ENCODE data around the gene SPRR5. TPM values are rescaled to one million over a fixed set of nuclear protein-coding genes. Genes with fewer than 3 reads are reported as not detected.

The SPRR5 gene
- total and polyA plus RNA-seq, 2 donors (not counting 1 experiment from before 2014, with no cell fraction given), result not detected

DNA sequence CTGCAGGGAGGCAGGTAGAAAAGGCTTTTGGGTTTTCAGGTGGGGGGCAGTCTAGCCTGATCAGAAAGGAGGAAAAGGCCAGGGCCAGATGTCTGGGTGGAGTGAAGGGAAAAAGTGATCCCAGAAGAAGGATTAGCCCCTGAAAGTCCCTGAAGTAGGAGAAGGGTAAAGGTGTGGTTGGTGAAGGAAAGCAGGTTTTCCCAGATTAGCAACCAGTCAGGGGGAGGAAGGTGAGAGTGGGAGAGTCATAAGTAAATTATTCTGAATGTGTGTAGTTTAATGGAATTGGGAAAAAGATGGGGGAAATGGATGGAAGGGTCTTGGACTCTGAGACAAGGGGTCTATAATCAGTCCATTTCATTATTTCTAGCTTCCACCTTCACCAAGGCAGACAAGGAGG is 36.2 kb downstream of the SPRR5 start:
- no peak overlapping the region for H3K4me3 ChIP-seq (replicated peaks in 1 of 4; ENCODE audit: control extremely low read depth in 1 of 4, insufficient read depth in 1 of 4, low read depth in 3 of 4, low read length in 4 of 4)
- H3K27ac ChIP-seq (ENCODE audit: insufficient read depth, low read length), result no peak overlapping the region
- H3K9ac ChIP-seq (ENCODE audit: insufficient read depth, low read length), result no peak overlapping the region
- no peaks in the 10 kb centered on the region for H3K36me3 ChIP-seq (ENCODE audit: control insufficient read depth, insufficient read depth, low read length)
- no peaks in the 10 kb centered on the region for H4K20me1 ChIP-seq (ENCODE audit: control insufficient read depth, extremely low read depth, insufficient read depth, low read length)
- H2AFZ ChIP-seq (ENCODE audit: low read length), result no peak overlapping the region
- H3K79me2 ChIP-seq (ENCODE audit: control insufficient read depth, insufficient read depth, low read length), result no peaks in the 10 kb centered on the region
- DNase-seq (ENCODE audit: low read depth in 2 of 2), result no peak
- H3K4me1 ChIP-seq (ENCODE audit: control insufficient read depth, extremely low read depth, insufficient read depth, low read length), result no peaks in the 10 kb centered on the region
- H3K9me3 ChIP-seq (ENCODE audit: control insufficient read depth, insufficient read depth, low read depth, low read length), result no peaks in the 10 kb centered on the region
- no peaks in the 10 kb centered on the region for H3K27me3 ChIP-seq (ENCODE audit: control insufficient read depth, insufficient read depth, low read length)
- TF ChIP-seq CTCF (conservative IDR thresholded peaks at IDR 0.05 in 1 of 2, IDR thresholded peaks at IDR 0.05 in 1 of 2; ENCODE audit: low read depth in 1 of 2, low read length in 2 of 2), result no peak
- no peak for TF ChIP-seq EZH2 (IDR thresholded peaks at IDR 0.05; ENCODE audit: low read length, missing control alignments)
- H3K4me2 ChIP-seq (ENCODE audit: extremely low read depth, insufficient read depth, low read length), result no peak overlapping the region

DNA sequence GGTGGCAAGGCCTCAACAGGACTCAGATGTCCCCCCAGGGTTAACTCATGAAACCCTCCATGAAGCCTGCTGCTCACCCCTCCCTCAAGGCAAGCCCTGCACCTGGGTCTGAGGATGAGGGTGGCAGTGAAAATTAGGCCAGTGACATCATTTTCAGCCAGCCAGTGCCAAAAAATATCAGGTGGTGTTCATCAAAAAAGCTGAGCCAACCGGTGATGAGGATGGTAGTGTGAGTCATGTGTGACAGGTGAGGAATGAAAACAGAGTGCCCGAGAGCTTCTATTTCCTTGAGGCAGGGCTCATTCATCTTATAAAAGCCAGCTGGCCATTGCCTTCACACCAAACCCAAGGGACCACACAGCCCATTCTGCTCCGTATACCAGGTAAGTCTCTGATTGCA is 36.7 kb downstream of the SPRR5 start, which contains the start of gene SPRR1A:
Gene SPRR1A, plus strand, starts transcription at position 339 of the 400 bp plus-strand sequence. CDS start 1,150 bp downstream, outside the sequence.
- H2AFZ ChIP-seq (ENCODE audit: low read length), result no peak within 1 kb of the TSS
- H3K4me2 ChIP-seq (ENCODE audit: extremely low read depth, insufficient read depth, low read length), result no peak within 1 kb of the TSS
- H3K4me3 ChIP-seq (replicated peaks in 1 of 4; ENCODE audit: control extremely low read depth in 1 of 4, insufficient read depth in 1 of 4, low read depth in 3 of 4, low read length in 4 of 4), result no peak within 1 kb of the TSS
- H3K79me2 ChIP-seq (ENCODE audit: control insufficient read depth, insufficient read depth, low read length), result no peaks in the 10 kb centered on the region
- H3K9me3 ChIP-seq (ENCODE audit: control insufficient read depth, insufficient read depth, low read depth, low read length), result no peaks in the 10 kb centered on the region
- H3K27ac ChIP-seq (ENCODE audit: insufficient read depth, low read length), result no peak within 1 kb of the TSS
- H3K9ac ChIP-seq (ENCODE audit: insufficient read depth, low read length), result no peak within 1 kb of the TSS
- TF ChIP-seq EZH2 (IDR thresholded peaks at IDR 0.05; ENCODE audit: low read length, missing control alignments) (no peak), CTCF (conservative IDR thresholded peaks at IDR 0.05 in 1 of 2, IDR thresholded peaks at IDR 0.05 in 1 of 2; ENCODE audit: low read depth in 1 of 2, low read length in 2 of 2) (no peak)
- H4K20me1 ChIP-seq (ENCODE audit: control insufficient read depth, extremely low read depth, insufficient read depth, low read length), result no peaks in the 10 kb centered on the region
- no peaks in the 10 kb centered on the region for H3K4me1 ChIP-seq (ENCODE audit: control insufficient read depth, extremely low read depth, insufficient read depth, low read length)
- no peaks in the 10 kb centered on the region for H3K27me3 ChIP-seq (ENCODE audit: control insufficient read depth, insufficient read depth, low read length)
- no peak for DNase-seq (ENCODE audit: low read depth in 2 of 2)
- no peaks in the 10 kb centered on the region for H3K36me3 ChIP-seq (ENCODE audit: control insufficient read depth, insufficient read depth, low read length)

DNA sequence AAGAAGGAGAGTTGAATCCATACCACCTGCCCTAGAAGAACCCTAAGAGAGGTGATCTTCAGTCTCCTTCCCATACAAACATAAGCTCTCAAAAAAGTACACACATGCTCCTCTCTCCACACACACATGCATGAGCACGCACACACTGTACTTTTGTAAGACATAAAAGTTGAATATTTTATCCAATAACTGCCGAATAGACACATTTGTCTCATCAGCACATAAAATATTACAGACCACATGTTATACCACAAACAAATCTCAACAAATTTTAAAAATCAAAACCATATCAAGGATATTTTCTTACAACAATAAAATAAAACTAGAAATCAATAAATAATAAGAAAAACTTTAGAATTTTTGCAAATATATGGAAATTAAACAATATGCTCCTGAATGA is 39.6 kb downstream of the SPRR5 start:
- TF ChIP-seq CTCF (conservative IDR thresholded peaks at IDR 0.05 in 1 of 2, IDR thresholded peaks at IDR 0.05 in 1 of 2; ENCODE audit: low read depth in 1 of 2, low read length in 2 of 2), result no peak
- no peaks in the 10 kb centered on the region for H3K36me3 ChIP-seq (ENCODE audit: control insufficient read depth, insufficient read depth, low read length)
- H3K9me3 ChIP-seq (ENCODE audit: control insufficient read depth, insufficient read depth, low read depth, low read length), result no peaks in the 10 kb centered on the region
- H3K4me3 ChIP-seq (replicated peaks in 1 of 4; ENCODE audit: control extremely low read depth in 1 of 4, insufficient read depth in 1 of 4, low read depth in 3 of 4, low read length in 4 of 4), result no peak overlapping the region
- no peak overlapping the region for H3K4me2 ChIP-seq (ENCODE audit: extremely low read depth, insufficient read depth, low read length)
- no peaks in the 10 kb centered on the region for H3K4me1 ChIP-seq (ENCODE audit: control insufficient read depth, extremely low read depth, insufficient read depth, low read length)
- H3K27me3 ChIP-seq (ENCODE audit: control insufficient read depth, insufficient read depth, low read length), result no peaks in the 10 kb centered on the region
- no peaks in the 10 kb centered on the region for H3K79me2 ChIP-seq (ENCODE audit: control insufficient read depth, insufficient read depth, low read length)
- H4K20me1 ChIP-seq (ENCODE audit: control insufficient read depth, extremely low read depth, insufficient read depth, low read length), result no peaks in the 10 kb centered on the region
- H3K9ac ChIP-seq (ENCODE audit: insufficient read depth, low read length), result no peak overlapping the region
- no peak for DNase-seq (ENCODE audit: low read depth in 2 of 2)
- H3K27ac ChIP-seq (ENCODE audit: insufficient read depth, low read length), result no peak overlapping the region
- no peak overlapping the region for H2AFZ ChIP-seq (ENCODE audit: low read length)

Measured in fibroblast of lung (primary cell).